T-helper 17 cell (primary cell): Measurements from ENCODE around the gene CDH4. TPM values are rescaled to one million over a fixed set of nuclear protein-coding genes. Genes with fewer than 3 reads are reported as not detected.
"Not testable (repeated sequence)": the region's sequence is repeated elsewhere in the genome, so short reads cannot be mapped to it uniquely, and the experiment has no call there.

Experiments used
- ATAC-seq: fragments of 150-1000 bp; cut with Tn5 transposase; 2 replicates; pipeline ENCODE4 v1.10.0; 2021; ENCODE audit warnings: mild to moderate bottlenecking, moderate library complexity
- DNase-seq, 3 donors: peaks; one replicate each; pipeline versions ENCODE4 v3.0.0 to v3.0.0-alpha.2; 2020 to 2021
- H3K9me3 ChIP-seq: one replicate; pipeline ENCODE4 v1.7.0; 2013; ENCODE audit warnings: low read length, mild to moderate bottlenecking; ENCODE audit not compliant: control insufficient read depth, poor library complexity, severe bottlenecking
- H3K27ac Mint-ChIP-seq: one replicate; pipeline ENCODE4 v1.8.0; 2022; ENCODE audit warnings: mild to moderate bottlenecking, moderate library complexity, mixed read lengths
- H3K27me3 Mint-ChIP-seq: one replicate; pipeline ENCODE4 v1.8.0; 2022; ENCODE audit warnings: mixed read lengths
- H3K36me3 Mint-ChIP-seq: one replicate; pipeline ENCODE4 v1.8.0; 2022; ENCODE audit warnings: low read depth, mixed read lengths
- H3K4me1 Mint-ChIP-seq: one replicate; pipeline ENCODE4 v1.8.0; 2022; ENCODE audit warnings: mild to moderate bottlenecking, mixed read lengths
- H3K4me3 Mint-ChIP-seq: one replicate; pipeline ENCODE4 v1.8.0; 2022; ENCODE audit warnings: mild to moderate bottlenecking, moderate library complexity, mixed read lengths
- total RNA-seq, 4 donors: library from RNA in 2 of 4; stranded (reverse) in 2 of 4; gene quantifications; one replicate each; pipeline ENCODE4 v1.2.3 and lab custom pipeline; 2022 to 2026

CDH4 gene
- total RNA-seq, 2 donors from 2014 or later, result 0.55 to 0.67 TPM

DNA sequence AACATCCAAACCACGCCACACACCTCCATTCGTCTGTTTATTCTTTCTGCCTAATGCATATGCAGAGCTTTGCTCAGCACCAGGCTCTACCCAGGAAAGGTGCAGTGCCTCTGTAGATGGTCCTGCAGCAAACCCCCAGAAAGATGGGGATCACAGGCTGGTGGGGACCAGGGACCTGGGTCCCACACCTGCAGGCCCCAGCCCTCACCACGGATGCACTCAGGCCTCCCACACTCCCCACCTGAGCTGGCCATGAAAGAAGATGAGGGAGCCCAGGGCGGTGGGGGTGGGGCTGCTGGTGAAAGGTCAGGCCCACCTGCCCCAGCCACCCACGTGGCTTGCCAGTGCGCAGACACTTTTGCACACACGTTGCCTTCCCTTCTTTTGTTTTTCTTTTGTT is 595.9 kb downstream of the CDH4 start:
- Mint-ChIP-seq H3K27me3 (peaks cover 32% of the 10 kb centered on the region), H3K4me1 (no peaks in the 10 kb centered on the region), H3K27ac (no peak overlapping the region), H3K4me3 (no peak overlapping the region), H3K36me3 (no peaks in the 10 kb centered on the region)
- no peaks in the 10 kb centered on the region for H3K9me3 ChIP-seq
- no peak for ATAC-seq
- no peak for DNase-seq

DNA sequence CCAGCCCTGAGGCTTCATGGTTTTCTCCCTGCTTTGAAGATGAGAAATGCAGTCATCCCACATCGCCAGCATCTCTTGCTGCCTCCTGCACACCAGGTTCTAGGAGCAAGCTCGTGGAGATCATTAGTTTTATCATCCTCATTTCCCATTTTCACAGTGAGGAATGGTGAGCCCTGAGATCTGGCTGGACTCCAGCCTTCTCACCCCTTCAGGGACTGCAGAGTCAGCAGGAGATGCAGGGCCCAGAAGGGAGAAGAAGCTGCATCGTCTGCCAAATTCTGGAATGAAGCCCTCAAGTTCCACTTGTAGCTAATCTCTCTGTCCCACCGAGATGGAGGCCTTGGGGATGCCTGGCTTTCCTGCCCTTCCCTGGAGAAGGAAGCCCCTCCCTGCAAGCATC is 596.8 kb downstream of the CDH4 start:
- no peaks in the 10 kb centered on the region for H3K9me3 ChIP-seq
- ATAC-seq (no peak), DNase-seq (no peak)
- Mint-ChIP-seq H3K27me3 (peaks cover 32% of the 10 kb centered on the region), H3K36me3 (no peaks in the 10 kb centered on the region), H3K4me1 (no peaks in the 10 kb centered on the region), H3K4me3 (no peak overlapping the region), H3K27ac (no peak overlapping the region)

DNA sequence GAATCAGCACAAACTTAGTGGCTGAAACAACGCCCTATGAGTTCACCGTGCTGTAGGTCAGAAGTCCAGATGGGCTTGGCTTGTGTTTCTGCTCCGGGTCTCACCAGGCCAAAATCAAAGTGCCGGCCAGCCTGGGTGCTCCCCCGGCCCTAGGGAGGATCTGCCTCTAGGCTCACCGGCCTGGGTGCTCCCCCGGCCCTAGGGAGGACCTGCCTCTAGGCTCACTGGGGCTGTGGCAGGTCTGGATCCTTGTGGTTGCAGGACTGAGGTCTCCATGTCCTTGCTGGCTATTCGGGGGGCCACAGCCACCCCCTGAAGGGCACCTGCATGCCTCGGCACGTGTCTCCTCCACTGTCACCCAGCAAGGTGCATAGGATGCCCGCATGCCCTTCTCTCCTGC is 597.3 kb downstream of the CDH4 start:
- no peaks in the 10 kb centered on the region for H3K4me1 Mint-ChIP-seq
- no peaks in the 10 kb centered on the region for H3K36me3 Mint-ChIP-seq
- peaks cover 30% of the 10 kb centered on the region for H3K27me3 Mint-ChIP-seq
- DNase-seq (no peak), ATAC-seq (no peak)
- H3K4me3 Mint-ChIP-seq, result no peak overlapping the region
- no peak overlapping the region for H3K27ac Mint-ChIP-seq
- H3K9me3 ChIP-seq, result no peaks in the 10 kb centered on the region

DNA sequence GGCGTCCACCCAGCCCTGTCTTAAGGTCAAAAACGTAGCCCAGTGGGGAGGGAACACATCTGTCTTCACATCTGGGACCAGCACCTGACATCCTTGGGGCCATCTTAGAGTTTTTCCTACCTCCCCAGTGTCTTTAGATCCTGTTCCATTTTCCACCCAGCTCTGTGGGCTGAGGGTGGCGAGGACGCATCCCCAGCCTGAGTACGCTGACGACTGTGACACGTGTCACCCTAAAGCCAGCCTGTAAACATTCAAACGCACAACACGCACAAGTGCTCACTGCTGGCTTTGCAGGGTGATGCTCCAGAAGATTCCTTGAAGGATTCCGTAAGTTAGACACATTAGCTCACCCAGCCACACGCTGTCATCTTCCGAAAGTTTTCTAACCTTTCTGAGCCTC is 597.8 kb downstream of the CDH4 start:
- Mint-ChIP-seq H3K4me3 (no peak overlapping the region), H3K27me3 (peaks cover 26% of the 10 kb centered on the region), H3K36me3 (no peaks in the 10 kb centered on the region), H3K4me1 (no peaks in the 10 kb centered on the region), H3K27ac (no peak overlapping the region)
- no peak for ATAC-seq
- H3K9me3 ChIP-seq, result no peaks in the 10 kb centered on the region
- no peak for DNase-seq

DNA sequence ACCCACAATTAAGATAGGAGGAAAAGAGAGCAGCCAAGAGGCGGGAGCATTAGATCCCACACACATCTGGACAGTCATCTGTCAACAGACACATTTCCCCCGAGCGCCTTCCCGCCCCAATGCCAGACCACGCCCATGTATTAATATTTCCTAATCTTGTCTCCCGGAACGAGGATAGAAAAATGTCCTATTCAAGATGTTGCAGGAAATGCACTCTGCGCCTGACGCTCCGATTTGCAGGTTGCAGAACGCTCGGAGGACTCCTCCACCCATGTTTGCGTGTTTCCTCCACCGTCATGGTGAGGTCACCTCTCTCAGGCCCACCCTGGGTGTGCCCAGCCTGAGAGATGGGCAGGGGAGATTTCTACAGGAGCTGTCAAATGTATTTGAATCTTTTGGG is 598.4 kb downstream of the CDH4 start:
- ATAC-seq (no peak), DNase-seq (no peak)
- H3K27ac Mint-ChIP-seq, result no peak overlapping the region
- no peaks in the 10 kb centered on the region for H3K9me3 ChIP-seq
- H3K27me3 Mint-ChIP-seq, result peaks cover 25% of the 10 kb centered on the region
- H3K4me1 Mint-ChIP-seq, result no peaks in the 10 kb centered on the region
- no peaks in the 10 kb centered on the region for H3K36me3 Mint-ChIP-seq
- H3K4me3 Mint-ChIP-seq, result no peak overlapping the region

DNA sequence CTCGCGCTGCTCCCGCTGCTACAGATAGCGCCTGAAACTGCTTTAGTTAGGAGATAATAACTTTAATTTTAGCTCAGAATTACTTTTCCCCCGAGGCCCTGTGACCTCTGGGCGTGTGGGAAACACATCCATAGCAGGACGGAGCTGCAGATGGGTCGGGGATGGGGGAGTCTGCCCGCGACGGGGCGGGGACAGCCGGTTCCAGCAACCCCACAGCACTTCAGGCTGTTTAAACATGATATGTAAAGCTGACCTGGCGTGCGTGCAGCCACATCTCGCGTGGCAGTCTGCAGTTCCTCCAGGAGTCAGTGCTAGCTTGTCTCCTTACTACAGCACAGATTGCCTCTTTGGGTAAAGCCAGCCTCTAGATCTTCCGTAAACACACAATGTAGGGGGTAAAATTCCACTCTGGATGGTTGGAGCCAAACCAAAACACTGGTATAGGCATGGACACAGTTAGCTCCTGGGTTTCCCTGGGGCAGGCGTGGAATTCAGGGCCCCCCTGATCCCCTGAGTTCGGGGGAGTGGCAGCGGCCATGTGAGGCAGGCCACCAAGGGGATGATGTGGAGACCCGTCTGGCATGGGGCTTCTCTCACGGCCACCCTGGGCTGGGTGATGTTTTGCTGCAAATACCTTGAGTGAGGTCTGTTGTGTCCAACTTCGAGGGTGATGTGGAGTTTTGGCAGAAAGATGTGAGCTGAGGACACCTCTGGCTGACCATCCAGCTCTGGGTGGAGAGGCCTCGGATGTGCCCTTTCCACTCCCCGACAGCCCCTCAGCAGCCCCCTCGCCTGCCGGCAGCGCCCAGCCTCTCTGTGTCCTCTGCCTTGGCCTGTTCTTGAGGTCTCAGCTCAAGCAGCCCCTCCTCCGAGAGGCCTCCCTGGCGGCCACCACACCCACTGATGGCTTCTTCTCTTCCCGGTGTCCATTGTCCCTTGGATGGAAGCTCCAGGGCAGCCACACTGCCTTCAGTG is 599.2 kb downstream of the CDH4 start:
- no peaks in the 10 kb centered on the region for H3K9me3 ChIP-seq
- peaks cover 18% of the 10 kb centered on the region for H3K27me3 Mint-ChIP-seq
- ATAC-seq, result no peak
- no peaks in the 10 kb centered on the region for H3K36me3 Mint-ChIP-seq
- no peak overlapping the region for H3K4me3 Mint-ChIP-seq
- no peaks in the 10 kb centered on the region for H3K4me1 Mint-ChIP-seq
- no peak overlapping the region for H3K27ac Mint-ChIP-seq
- DNase-seq, result no peak

DNA sequence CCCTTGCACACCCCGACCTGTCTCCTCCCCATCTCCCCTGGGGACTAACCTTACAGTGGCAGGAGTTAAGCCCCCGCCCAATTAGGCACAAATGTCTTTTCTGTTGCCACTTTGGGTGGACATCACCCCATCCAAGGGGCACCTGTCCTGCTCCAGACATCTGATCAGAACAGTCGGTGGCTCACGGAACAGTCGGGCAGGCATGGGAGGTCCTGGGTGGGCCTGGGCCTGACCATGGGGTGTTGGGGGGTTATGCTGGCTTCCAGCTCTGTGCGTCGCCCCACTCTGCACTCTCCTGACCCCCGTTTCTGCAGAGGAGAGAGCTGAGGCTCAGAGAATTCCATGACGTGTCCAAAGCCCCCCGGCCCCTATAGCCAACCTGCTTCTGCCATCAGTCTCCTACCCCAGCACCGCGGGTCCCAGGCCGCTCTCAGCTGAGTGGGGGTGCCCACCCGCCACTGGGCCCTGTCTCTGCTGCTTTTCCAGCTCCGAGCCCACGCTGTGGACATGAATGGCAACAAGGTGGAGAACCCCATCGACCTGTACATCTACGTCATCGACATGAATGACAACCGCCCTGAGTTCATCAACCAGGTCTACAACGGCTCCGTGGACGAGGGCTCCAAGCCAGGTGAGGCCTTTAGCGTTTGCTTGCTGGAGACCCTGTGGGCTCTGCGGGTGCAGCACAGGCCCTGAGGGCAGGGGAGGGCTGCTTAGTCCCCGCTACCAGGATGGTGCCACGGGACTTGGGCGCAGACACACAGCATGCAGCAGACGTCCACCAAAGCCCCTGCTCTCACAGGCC is 600.4 kb downstream of the CDH4 start:
- no peaks in the 10 kb centered on the region for H3K36me3 Mint-ChIP-seq
- H3K9me3 ChIP-seq, result no peaks in the 10 kb centered on the region
- H3K27ac Mint-ChIP-seq, result no peak overlapping the region
- no peak overlapping the region for H3K4me3 Mint-ChIP-seq
- H3K27me3 Mint-ChIP-seq, result peaks cover 8% of the 10 kb centered on the region
- no peak for DNase-seq
- ATAC-seq, result no peak
- H3K4me1 Mint-ChIP-seq, result no peaks in the 10 kb centered on the region

DNA sequence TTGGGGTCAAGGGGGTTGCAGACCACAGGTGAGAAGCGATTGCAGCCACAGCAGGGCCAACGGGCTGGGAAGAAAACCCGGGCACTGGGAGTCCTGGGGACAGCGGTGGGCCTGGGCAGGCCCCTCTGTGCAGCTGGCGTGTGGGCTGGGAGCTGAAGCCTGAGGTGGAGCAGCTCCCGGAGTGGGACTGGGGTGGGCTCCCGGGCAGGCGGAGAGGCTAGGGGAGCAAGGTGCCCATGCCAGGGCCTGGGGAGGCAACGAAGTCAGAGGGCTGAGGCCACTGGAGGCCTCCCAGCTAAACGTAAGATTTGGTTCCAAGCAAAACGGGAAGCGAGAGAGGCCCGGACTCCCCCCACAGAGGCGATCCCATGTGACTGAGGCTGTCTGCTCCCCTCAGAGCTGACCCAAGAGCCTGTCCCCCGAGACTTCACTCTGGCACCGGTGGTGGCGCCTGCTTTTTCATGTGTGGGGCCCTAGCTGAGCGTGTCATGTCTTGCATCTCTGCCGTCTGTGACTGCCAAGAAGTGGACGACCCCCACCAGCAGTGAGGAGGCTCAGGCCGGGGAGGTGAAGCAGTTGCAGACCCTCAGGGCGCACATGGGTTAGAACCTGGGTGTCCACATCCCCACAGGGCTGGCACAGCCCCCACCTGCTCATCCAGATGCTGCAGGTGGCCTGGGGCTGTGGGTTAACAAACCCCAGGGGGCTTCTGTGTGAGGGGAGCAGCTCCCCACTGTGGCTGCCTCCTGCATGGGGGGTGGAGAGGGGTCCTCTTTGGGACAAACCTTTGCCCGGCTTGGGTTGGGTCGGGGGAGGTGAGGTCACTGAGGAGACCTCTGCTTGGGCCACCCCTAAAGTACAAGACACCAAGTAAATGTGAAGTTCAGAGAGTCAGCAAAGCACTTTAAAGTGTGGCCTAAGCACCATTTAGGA is 601.3 kb downstream of the CDH4 start:
- H3K27me3 Mint-ChIP-seq, result peaks cover 6% of the 10 kb centered on the region
- H3K36me3 Mint-ChIP-seq, result no peaks in the 10 kb centered on the region
- no peak overlapping the region for H3K4me3 Mint-ChIP-seq
- DNase-seq (no peak), ATAC-seq (no peak)
- H3K27ac Mint-ChIP-seq, result no peak overlapping the region
- H3K4me1 Mint-ChIP-seq, result no peaks in the 10 kb centered on the region
- no peaks in the 10 kb centered on the region for H3K9me3 ChIP-seq

DNA sequence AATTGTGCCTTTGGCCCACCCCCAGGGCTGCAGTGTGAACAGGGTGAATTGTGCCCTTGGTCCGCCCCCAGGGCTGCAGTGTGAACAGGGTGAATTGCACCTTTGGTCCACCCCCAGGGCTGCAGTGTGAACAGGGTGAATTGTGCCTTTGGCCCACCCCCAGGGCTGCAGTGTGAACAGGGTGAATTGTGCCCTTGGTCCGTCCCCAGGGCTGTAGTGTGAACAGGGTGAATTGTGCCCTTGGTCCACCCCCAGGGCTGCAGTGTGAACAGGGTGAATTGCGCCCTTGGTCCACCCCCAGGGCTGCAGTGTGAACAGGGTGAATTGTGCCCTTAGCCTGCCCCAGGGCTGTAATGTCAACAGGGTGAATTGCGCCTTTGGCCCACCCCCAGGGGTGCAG is 602.5 kb downstream of the CDH4 start:
- not testable (repeated sequence) for H3K36me3 Mint-ChIP-seq, ATAC-seq, H3K27me3 Mint-ChIP-seq, H3K27ac Mint-ChIP-seq, H3K4me3 Mint-ChIP-seq, H3K4me1 Mint-ChIP-seq, H3K9me3 ChIP-seq, DNase-seq

DNA sequence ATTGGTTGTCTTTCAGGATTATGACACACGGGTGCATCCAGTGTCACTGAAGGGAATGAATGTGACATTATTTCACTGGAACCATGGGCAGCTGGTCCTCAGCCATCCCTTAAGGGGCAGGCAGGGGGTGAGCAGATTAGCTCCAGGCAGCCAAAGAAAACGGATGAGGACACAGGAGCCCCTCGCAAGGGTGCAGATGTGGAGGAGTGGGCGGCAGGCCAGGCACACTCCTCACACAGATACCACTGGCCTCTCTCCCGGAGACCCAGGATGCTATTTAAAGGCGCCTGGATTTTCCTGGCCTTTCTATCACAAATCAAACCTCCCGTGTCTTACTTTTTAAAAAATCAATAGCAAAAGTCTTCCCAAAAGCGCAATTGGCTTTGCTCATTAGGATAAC is 603.2 kb downstream of the CDH4 start:
- Mint-ChIP-seq H3K4me1 (no peaks in the 10 kb centered on the region), H3K27me3 (peaks cover 1% of the 10 kb centered on the region), H3K4me3 (no peak overlapping the region), H3K27ac (no peak overlapping the region), H3K36me3 (no peaks in the 10 kb centered on the region)
- DNase-seq (no peak), ATAC-seq (no peak)
- H3K9me3 ChIP-seq, result no peaks in the 10 kb centered on the region

DNA sequence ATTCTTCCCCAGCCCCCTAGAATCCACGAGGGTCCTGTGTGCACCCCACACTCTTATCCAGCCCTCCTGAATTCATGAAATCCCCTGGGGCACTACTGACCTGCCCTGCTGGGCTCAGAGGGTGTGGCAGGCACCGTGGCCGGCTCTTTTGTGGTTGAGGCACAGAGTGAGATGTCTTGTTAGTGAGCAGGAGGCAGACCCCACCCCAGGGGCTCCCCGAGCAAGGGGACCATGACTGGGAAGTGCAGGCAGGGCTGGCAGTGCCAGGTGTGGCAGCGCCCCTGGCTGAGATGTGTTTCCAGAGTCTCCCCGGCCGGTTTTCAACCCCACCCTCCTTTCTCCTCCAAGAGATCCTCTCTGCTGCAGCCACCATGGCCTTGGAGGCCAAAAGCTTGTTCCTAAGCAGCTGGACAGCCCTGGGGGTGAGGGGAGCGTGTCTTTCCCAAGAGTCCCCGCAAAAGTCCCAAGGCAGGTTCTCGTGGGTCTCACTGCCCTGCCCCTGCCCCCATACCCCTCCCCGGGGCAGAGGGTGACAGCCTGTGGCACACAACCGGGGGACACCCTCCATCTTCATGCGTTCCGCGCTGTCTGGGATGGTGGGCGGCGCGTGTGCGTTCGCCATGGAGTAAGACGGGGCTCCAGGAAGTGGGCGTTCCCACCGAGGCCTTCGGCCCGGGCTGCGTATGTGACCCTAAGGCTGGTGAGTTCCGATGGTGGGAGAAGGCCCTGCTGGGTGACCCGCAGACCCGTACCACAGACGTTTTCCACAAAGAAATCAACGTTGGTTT is 604.8 kb downstream of the CDH4 start:
- no peak overlapping the region for H3K4me3 Mint-ChIP-seq
- H3K27ac Mint-ChIP-seq, result no peak overlapping the region
- H3K4me1 Mint-ChIP-seq, result no peaks in the 10 kb centered on the region
- H3K9me3 ChIP-seq, result no peaks in the 10 kb centered on the region
- H3K36me3 Mint-ChIP-seq, result no peaks in the 10 kb centered on the region
- ATAC-seq, result no peak
- DNase-seq, result no peak
- no peaks in the 10 kb centered on the region for H3K27me3 Mint-ChIP-seq

DNA sequence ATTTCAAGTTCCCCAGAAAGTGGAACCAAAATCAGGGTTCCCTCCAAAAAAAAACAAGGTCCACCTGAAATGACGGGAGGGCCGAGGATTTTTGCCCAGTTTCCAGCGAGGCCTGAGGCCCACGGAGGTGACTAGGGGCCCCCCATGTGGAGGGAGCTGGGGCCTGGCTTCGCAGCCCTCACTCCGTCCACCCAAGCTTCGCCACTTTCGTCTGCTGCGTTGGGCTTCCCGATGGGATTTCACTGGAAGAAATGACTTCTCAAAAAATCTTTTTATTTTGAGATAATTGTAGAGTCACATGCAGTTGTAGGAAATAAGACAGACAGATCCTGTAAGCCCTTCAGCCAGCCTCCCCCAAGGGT is 605.3 kb downstream of the CDH4 start:
- ATAC-seq, result no peak
- Mint-ChIP-seq H3K4me3 (no peak overlapping the region), H3K27ac (no peak overlapping the region), H3K36me3 (no peaks in the 10 kb centered on the region), H3K4me1 (no peaks in the 10 kb centered on the region), H3K27me3 (no peaks in the 10 kb centered on the region)
- no peaks in the 10 kb centered on the region for H3K9me3 ChIP-seq
- DNase-seq, result no peak
